ENCODE results near the gene SLC25A47. TPM values are rescaled to one million over a fixed set of nuclear protein-coding genes. Genes with fewer than 3 reads are reported as not detected.

SLC25A47 gene
- total RNA-seq, 1 donor from 2014 or later: not detected

GRCh38 chr14:100330007-100330344, 6.8 kb downstream of the SLC25A47 start:
- TF ChIP-seq CTCF (conservative IDR thresholded peaks at IDR 0.05; ENCODE audit: low read depth, low read length): no peak
- DNase-seq (ENCODE audit: low read depth): no peak

DNA sequence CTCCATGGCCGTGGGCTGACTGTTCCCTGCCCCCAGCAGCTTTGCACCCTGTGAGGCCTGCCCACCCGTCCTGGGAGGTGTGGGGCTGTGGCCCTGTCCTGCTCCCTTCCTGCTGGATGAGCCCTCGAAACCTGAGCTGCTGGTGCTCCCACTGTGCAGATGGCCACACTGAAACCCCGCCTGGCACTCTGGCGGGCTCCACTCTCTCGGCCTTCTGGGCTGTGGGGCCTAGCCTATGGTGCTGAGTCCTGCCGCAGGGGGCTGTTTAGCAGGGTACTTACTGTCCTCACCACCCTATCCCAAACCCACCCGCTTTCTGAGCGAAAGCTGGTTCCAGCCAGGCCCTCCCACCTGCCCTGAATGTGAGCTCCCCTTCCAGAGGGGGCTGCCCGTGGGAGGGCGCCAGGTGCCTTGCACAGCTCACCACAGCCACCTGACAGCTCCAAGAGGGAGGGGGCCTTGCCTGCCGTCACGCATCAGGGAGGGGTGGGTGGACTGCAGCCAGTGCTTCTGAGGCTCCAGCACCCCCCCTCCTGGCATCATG, 7.3 kb downstream of the SLC25A47 start:
- H3K4me3 ChIP-seq (ENCODE audit: low read depth, low read length): no peak overlapping the region
- no peak for DNase-seq (ENCODE audit: low read depth)
- TF ChIP-seq CTCF (conservative IDR thresholded peaks at IDR 0.05; ENCODE audit: low read depth, low read length): no peak

More at GRCh38 chr14:100330007-100330344, 6.8 kb downstream of the SLC25A47 start:
- H3K4me3 ChIP-seq (ENCODE audit: low read depth, low read length): no peak overlapping the region

GRCh38 chr14:100332071-100332639, 9.0 kb downstream of the SLC25A47 start:
- DNase-seq (ENCODE audit: low read depth): no peak
- H3K4me3 ChIP-seq (ENCODE audit: low read depth, low read length): no peak overlapping the region
- no peak for TF ChIP-seq CTCF (conservative IDR thresholded peaks at IDR 0.05; ENCODE audit: low read depth, low read length)

DNA sequence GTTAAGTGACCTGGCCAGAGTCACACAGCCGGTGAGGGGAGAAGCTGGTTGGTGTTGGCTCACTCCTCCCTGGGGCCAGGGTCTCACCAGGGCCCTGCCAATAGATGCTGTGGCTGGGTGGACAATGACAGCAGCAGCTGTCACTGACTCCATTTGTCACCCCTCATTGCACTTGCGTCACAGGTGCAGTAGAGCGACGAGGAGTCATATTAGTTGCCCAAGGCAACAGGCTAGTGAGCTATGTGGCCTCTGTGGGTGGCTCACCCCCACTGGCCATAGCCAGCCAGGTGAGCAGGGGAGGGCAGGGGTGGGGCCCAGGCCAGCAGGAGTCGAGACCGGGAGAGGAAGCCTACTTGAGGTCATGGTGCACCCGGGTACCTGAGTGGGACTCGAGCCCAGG, 9.7 kb downstream of the SLC25A47 start:
- no peak for TF ChIP-seq CTCF (conservative IDR thresholded peaks at IDR 0.05; ENCODE audit: low read depth, low read length)
- DNase-seq (ENCODE audit: low read depth): no peak
- no peak overlapping the region for H3K4me3 ChIP-seq (ENCODE audit: low read depth, low read length)

- no peak overlapping the region for H3K4me3 ChIP-seq (ENCODE audit: low read depth, low read length)
- no peak for DNase-seq (ENCODE audit: low read depth)
- no peak for TF ChIP-seq CTCF (conservative IDR thresholded peaks at IDR 0.05; ENCODE audit: low read depth, low read length)
Measured at GRCh38 chr14:100333311-100333710, 10.2 kb downstream of the SLC25A47 start.

DNA sequence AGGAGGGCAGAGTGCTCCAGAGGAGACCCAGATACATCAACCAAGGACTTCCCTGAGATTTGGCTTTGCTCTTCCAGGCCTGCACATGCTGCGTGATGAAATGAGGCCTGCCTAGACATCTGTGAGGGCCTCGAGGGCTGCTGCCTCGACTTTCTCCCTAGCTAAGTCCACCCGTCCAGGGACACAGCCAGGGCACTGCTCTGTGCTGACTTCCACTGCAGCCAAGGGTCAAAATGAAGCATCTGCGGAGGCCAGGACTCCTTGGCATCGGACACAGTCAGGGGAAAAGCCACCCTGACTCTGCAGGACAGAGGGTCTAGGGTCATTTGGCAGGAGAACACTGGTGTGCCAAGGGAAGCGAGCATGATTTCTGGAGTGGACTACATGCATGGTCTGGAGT, 10.7 kb downstream of the SLC25A47 start:
- no peak overlapping the region for H3K4me3 ChIP-seq (ENCODE audit: low read depth, low read length)
- no peak for DNase-seq (ENCODE audit: low read depth)
- no peak for TF ChIP-seq CTCF (conservative IDR thresholded peaks at IDR 0.05; ENCODE audit: low read depth, low read length)

DNA sequence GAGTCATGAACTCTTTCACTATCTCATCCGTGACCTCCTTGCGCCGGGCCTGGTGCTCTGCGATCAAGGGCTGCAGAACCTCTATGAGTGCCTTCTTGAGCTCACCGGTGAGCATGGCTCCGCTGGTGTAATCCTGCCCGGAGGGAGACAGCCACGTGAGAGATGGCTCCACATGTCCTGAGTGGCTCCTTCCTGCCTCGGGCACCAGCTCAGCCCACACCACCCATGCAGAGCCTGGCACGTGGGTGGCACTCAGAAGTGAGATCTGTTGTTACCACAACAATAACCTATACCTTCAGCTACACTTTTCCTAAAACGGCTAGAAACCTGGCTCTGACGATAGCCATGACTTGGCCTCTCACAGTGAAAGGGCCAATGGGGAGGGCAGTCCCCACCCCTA, 11.8 kb downstream of the SLC25A47 start:
- TF ChIP-seq CTCF (conservative IDR thresholded peaks at IDR 0.05; ENCODE audit: low read depth, low read length): no peak
- no peak overlapping the region for H3K4me3 ChIP-seq (ENCODE audit: low read depth, low read length)
- DNase-seq (ENCODE audit: low read depth): no peak

Measured in epithelial cell of proximal tubule (primary cell).